ENCODE data around the gene ZNF248.

- TF ChIP-seq CTCF (conservative IDR thresholded peaks at IDR 0.05; ENCODE audit: low read length) (no peak), EZH2phosphoT487 (IDR thresholded peaks at IDR 0.05; ENCODE audit: borderline replicate concordance, low read depth, low read length) (no peak)
Observed at GRCh38 chr10:37741831-37742230, 115.6 kb downstream of the ZNF248 start.

All from OCI-LY7 (cell line).